GM12864 (cell line): ENCODE data around the gene MPLKIP.

Experiments used
- DNase-seq: peaks from one replicate; pipeline ENCODE4 v3.0.0-alpha.2; 2011; ENCODE audit warnings: low read depth
- H3K4me3 ChIP-seq: 2 replicates; pipeline ENCODE4 v1.5.1; 2011; ENCODE audit warnings: mild to moderate bottlenecking, low read depth, low read length, control low read depth
- CTCF ChIP-seq: IDR thresholded peaks from 2 replicates; pipeline ENCODE4 v1.5.1; 2011; ENCODE audit warnings: low read depth, mild to moderate bottlenecking, moderate library complexity, low read length, control low read depth, inconsistent platforms; ENCODE audit errors: missing control alignments

The MPLKIP gene

GRCh38 chr7:40095695-40096327 is 38.6 kb downstream of the MPLKIP start:
- no peak for DNase-seq
- no peak overlapping the region for H3K4me3 ChIP-seq
- TF ChIP-seq CTCF: no peak

- TF ChIP-seq CTCF: no peak
- H3K4me3 ChIP-seq: no peak overlapping the region
- no peak for DNase-seq
These were observed 39.2 kb downstream of the MPLKIP start for GRCh38 chr7:40095230-40095629.

GRCh38 chr7:40093631-40094350 is 40.6 kb downstream of the MPLKIP start:
- DNase-seq: no peak
- no peak for TF ChIP-seq CTCF
- H3K4me3 ChIP-seq: no peak overlapping the region

- DNase-seq: no peak
- TF ChIP-seq CTCF: no peak
- H3K4me3 ChIP-seq: no peak overlapping the region
These were observed 42.2 kb downstream of the MPLKIP start for GRCh38 chr7:40092182-40092581.

- no peak for TF ChIP-seq CTCF
- H3K4me3 ChIP-seq: no peak overlapping the region
- no peak for DNase-seq
These were observed 56.6 kb downstream of the MPLKIP start for GRCh38 chr7:40077849-40078248.
